Measurements from ENCODE around the gene FSTL5.
"Not testable (repeated sequence)": the region's sequence is repeated elsewhere in the genome, so short reads cannot be mapped to it uniquely, and the experiment has no call there.

FSTL5 gene

DNA sequence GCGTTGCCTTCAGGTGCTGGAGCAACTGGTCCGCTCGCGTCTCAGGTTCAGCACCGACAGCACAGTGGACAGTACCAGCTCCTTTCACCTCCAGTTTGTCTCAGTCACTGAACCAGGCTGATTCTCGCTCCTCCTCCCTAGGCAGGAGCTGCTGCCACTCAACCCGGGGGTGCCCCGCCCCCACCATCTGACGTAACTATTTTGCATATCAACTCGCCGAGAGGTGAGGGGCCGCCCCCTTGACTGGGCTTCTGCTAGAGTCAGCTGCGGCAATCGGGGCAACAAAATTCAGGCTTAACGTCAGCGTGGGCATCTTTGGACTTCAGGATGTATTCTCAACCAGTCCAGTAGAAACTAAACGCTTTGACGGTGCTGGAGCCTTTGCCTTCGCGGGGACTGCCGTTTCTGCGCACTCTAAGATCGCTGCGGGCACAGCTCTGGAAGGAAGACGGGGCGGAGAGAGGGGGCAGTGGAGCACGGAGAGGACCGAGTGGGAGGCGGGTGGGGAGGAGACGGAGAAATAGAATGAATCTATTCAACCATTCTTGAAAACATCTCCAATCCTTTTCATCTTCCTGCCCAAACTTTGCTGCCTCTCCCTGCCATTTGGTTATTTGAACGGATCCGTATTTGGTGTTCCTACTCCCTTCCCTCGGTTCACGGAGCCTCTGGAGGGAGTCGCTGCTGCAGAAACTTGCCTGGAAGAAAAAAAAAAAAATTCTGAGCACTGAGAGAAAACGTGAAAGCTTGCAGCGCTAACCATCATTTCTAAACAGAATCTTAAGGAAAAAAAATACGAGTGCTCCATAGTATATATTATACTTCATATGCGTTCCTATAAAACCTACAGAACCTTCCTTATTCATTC, at the start of gene FSTL5:
Gene FSTL5 (minus strand): TSS at position 109 of the 868 bp plus-strand sequence. CDS start 52,604 bp downstream, outside the sequence.
- peak; percentile 9 for DNase-seq (ENCODE audit: low spot score)

DNA sequence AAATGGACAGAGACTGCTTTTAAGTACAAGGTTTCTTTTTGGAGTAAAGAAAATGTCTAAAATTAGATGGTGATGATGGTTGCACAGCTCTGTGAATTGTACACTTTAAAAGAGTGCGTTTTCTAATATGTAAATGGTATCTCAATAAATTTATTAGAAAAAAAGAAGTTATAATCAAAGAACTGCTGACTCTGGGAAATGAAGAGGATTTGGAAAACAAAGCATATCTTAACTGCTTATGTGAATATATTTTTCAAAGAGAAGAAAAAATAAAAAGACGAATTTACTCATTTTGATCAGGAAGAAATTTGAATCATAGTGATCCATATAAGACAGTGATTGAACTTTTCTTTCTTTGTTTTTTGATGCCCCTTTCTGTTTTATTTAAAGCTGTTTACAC, 45.9 kb upstream of the FSTL5 start:
- DNase-seq (ENCODE audit: low spot score) = no peak

DNA sequence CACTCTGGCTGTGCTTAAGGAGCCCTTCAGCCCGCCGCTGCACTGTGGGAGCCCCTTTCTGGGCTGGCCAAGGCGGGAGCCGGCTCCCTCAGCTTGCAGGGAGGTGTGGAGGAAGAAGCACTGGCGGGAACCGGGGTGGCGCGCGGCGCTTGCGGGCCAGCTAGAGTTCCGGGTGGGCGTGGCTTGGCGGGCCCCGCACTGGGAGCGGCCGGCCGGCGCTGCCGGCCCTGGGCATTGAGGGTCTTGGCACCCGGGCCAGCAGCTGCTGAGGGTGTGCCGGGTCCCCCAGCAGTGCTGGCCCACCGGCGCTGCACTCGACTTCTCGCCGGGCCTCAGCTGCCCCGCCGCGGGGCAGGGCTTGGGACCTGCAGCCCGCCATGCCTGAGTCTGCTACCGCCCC, 39.7 kb upstream of the FSTL5 start:
- not testable (repeated sequence) for DNase-seq (ENCODE audit: low spot score)

DNA sequence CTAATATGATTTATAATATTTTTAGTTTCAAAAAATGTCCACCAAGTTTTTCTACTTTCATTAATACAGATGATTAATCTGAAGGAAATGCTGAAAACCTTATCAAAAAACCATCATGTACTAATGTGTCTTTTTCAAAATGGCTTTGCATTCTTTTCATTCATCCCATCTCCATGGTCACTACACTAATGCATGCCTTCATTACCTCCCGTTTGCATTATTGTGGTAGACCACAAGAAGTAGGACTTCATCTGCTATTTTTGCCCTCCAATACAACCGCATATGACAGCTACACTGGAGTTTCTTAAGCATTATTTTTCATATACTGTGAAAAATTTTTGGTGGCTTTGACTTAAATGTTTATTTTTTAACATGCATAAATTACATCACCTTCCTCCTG, 37.9 kb upstream of the FSTL5 start:
- DNase-seq (ENCODE audit: low spot score) = no peak

DNA sequence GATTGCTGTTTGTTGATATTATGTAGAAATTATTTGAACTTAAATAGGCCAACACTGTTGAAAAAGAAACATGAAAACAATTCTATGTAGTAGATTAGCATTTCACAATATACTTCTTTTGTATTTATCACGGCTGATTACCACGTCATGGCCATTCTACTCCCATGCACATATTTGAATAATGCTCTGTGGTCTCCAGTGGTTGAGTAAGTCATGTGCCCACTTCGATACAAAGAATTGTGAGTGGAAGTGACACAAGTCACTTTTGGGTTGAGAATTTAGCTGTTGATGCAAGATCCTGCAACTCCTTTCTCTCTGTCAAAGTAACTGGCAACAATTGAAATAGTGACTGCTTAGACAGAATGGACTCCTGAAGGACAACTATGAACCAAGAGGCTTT, 6.7 kb upstream of the FSTL5 start:
- DNase-seq (ENCODE audit: low spot score) = no peak

DNA sequence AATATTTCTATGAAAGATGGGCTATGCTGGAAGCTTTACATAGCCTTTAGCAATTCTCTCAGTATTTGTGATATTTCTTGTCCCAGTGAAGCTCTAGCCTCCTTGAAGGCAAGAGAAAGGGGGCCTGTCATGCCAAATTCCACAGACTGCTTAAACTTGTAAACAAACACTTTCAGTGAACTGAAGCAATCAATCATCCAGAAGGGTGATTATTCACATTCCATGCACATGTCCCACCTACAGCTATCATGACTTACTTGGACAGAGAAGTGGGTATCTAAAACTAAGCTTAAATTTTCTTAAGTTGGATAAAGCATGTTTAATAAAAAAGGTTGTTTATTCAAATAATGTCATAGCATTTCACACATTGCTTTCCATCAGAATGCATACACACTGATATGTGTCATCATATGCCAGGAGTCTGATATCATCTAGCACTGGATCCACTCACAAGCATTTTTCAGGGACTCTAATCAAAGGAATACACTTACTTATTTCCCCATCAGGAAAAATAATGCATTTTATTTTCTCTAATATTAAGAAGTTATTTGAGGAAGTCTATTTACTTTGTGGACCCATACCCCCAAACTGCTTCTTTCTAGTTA, 1.2 kb upstream of the FSTL5 start:
- no peak for DNase-seq (ENCODE audit: low spot score)

DNA sequence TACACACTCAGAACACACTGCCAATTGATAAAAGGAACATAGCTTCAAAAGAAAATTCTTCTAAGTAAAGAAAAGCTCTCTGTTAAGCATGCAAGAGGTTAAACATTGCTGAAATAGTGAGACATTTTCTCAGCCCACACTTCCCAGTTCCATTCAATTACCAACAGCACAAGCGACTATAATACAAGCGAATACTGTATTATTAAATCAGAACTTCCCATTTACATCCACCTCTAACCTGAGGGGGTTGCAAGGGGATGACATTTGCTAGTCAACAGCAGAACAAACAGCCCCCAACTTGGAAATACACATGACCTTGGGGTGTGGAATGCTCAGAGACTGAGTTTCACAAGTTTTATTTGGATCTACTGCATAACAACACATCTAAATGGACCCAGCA, 1.1 kb downstream of the FSTL5 start:
- DNase-seq (ENCODE audit: low spot score) = no peak

DNA sequence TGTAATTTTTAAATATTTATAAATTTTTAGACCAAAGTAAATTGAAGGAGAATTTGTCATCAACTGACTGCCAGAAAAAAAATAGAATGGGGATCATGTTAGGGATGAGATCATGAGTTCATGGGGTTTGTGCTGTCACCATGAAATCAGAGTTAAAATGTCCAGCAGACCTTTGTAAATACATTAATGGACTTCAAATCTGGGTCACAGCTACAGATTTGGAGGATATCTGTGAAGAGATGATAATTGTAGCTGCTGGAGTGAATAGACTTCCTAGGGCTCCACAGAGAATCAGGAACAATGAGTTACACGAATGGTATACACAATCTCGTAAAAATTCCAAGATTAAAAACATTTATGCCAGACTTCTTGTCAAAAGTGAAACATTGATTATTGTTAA, 6.6 kb downstream of the FSTL5 start:
- DNase-seq (ENCODE audit: low spot score) = no peak

DNA sequence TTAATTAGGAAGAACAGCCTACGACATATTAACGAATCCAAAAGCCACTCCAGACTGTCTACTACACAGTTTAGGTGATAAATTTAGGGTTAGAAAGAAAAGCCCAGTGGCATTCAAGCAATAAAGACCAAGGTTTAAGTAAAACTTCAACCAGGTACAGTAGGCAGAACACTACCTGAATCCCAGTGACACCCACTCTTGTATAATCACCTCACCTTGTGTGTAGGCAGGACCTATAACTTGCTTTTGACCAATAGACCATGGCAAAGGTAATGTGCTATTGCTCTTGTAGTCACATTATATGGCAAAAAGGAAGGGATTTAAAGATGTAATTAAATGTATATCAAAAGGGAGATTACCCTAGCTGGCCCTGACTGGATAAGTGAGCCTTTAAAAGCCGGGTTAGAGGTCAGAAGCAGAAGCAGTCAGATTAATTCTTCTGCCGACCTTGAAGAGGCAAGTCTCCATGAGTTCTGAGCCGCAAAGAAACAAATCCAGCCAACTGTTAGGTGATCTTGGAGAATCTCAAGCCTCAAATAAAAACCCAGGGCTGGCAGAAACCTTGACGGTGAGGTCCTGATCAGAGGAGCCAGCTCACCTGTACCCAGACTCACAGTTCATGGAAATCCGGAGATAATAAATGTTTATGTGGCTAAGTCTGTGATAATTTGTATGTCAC, 8.8 kb downstream of the FSTL5 start:
- DNase-seq (ENCODE audit: low spot score) = no peak

DNA sequence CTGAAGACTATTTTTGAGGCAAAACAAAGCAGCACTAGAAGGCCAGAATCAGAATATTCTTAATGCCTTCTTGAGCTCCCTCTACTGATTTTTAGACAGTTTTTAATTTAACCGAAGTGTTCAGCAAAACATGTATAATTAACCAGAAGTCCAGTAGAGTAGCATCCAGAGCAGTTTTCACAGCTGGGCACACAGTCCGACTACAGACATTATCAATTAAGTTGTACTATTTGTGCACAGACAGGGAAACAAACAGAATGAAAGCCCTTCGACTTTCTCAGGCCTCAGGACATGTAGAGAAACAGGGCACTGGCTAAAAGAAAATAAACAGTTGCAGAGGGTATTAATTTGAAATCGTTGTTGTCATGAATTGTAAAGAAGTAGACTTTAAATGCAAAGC, 11.9 kb downstream of the FSTL5 start:
- no peak for DNase-seq (ENCODE audit: low spot score)

DNA sequence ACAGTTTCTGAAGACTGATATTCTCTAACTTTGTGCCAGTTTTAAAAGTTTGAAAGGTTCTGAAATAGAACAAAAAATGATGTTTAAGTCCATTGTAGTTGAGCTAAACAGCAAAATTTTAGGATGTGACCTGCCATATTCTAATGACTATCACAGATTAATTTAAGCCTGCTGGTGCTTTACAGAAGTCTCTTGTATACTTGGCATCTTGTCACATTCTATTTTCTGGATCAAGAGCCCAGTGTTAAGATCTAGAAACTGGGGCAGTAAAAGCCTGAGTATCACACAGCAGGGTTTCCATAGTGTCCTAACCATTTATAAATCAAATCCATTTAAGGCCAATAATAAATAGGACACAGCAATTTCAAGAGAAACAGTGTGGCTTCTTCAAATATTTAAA, 12.4 kb downstream of the FSTL5 start:
- DNase-seq (ENCODE audit: low spot score) = no peak

DNA sequence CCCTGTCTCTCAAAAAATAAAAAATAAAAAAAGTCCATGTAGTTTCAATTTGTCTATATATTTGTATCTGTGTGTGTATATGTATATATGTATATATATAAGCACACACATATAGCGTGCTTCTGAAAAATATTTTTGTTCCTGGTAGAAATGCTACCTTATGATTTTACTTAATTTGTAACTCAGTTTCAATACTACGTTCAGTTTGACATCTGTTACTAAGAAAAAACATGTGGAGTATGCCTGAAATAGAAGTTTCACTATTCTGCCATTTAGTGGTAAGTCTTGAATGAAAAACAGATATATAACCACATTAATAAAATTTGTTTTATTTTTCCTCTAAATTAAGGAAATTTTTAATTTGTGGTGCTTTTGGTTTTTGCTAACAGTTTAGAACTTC, 14.2 kb downstream of the FSTL5 start:
- no peak for DNase-seq (ENCODE audit: low spot score)

DNA sequence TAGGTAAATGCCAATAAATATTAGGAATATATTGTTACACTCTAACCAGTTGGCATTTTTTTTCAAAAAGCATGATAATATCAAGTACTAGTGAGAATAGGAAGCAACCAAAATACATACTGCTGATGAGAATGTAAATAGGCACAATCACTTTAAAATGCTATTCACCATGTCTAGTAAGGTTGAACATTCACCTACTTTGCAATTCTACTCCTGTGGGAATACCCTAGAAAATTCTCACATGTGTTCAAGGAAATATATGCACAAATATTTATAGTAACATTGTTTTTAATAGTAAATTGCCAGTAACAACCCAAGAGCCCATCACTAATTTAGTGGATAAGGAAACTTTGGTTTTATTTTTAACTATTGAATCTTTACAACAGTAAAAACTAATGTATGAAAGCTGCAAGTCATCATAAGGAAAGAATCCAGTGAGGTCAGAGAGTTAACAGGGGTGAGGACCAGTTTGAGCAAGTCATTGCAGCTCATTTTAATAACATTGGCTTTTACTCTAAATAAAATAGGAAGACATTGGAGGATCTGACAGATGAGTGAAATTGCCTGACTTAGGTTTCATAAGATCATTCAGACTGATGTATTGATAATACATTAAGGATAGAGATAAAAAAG, 23.6 kb downstream of the FSTL5 start:
- DNase-seq (ENCODE audit: low spot score) = no peak

DNA sequence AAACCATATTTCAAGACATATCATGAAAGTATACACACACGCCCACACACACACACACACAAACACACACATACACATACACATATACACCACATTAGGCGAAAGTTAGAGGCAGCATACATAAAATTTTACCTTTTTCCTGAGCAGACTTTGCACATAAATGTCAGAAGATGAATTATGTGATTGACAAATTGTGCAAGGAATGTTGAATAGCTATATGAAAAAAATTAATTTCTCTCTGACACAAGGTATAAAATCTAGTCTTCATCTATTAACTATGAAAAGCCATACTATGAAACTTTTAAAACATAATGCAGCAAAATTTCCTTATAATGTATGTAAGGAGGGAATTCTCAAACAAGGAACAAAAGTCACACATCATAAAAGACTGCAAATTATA, 24.4 kb downstream of the FSTL5 start:
- no peak for DNase-seq (ENCODE audit: low spot score)

DNA sequence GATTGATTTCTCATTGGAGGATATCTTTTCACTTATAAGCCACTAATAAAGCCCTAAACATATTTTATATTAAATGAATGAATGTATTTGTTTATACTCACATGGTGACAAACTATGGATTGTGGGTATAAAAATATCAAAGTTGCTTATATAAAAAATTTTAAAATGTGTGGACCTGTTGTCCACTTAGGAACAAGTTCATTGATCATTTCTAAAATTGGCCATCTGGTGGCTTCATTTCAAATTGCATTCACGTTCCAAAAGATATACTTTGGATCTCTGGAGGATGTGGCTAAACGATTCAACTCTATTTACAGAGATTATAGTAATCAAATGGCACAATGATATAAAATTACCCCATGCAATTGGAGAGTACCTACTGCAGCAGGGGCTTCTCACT, 32.5 kb downstream of the FSTL5 start:
- DNase-seq (ENCODE audit: low spot score) = no peak

DNA sequence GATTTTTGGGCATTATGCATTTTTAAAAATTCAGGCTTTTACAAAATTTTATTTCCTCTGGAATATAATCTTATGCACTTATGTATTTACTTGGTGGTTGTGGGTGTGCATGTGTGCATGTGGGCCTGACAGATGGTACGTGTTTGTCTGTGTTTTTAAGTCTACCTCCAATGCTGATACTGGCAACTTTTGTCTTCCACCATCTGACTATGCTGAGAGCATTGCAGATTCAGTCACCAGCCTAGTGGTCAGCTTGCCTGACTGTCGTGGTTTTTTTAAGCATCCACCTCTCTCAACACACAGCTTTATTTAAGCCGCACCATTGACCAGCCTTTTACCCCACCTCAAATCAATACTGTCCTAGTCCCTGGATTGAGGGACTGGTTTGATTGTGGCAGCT, 37.1 kb downstream of the FSTL5 start:
- DNase-seq (ENCODE audit: low spot score) = no peak

DNA sequence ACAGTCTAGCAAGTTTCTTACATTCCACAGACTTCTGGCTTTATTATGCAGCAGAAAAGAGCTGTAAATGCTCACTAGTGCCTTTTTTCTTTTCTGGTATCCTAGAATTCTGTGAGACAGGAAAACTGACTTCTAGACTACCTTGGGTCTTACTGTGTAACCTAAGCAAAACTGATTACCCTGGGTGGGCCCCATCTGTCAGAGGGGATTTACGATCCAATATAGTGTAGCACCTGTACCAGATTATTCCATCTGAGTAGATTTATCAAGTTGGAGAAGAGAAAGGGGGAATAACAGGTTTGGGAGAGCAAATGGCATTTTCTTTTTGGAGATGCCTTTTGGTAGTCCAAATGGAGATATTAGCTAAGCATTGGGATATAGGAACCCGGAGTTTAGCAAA, 46.7 kb downstream of the FSTL5 start:
- DNase-seq (ENCODE audit: low spot score) = no peak

DNA sequence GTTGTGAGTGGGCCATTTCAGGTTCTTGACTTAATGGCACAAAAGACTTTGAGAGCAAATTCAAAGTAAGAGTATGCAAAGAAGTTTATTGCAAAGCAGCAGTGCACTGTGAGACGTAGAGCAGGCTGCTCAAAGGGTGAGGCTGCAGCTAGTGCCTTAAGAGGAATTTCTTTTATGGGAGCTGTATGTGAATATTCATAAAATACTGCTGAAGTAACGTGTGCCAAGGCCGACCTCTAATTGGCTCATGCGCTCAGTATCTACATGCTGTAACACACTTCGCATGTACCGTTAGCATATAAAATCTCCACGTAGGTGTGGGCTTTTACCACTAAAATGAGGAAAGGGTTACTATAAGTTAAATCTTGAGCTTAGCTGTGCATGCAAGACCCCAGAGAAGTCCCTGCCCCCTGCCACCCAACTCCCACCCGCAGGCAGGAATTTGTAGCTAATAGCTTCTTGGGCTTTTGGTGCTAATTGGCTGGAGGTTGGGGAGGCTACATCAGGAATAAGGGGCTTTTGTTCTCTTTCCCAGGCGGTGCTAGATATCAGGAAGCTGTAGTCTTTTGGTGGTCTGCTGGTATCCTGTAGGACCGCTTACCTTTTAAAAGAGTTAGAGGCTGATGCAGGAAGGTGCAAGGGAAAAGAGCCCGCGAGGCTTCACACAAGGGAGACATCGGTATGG, 47.6 kb downstream of the FSTL5 start:
- DNase-seq (ENCODE audit: low spot score) = no peak

DNA sequence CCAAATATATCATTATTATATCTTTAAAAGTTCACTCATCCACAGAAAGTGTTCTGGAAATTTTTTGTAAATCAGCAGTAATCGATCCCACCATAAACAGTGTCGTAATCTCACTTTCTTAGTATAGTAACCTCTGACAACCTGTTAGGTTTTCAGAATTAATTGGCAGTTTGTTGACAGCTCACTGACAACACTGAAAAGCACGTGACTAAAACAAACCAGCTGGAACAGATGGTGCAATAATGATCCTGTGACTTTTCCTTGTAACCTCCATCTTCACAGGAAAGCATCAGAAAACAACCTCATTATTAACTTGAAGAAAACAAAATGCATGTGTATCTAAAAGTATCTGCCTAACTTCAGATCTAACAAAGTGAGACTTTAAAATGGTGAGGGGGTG, 48.5 kb downstream of the FSTL5 start:
- DNase-seq (ENCODE audit: low spot score) = no peak

DNA sequence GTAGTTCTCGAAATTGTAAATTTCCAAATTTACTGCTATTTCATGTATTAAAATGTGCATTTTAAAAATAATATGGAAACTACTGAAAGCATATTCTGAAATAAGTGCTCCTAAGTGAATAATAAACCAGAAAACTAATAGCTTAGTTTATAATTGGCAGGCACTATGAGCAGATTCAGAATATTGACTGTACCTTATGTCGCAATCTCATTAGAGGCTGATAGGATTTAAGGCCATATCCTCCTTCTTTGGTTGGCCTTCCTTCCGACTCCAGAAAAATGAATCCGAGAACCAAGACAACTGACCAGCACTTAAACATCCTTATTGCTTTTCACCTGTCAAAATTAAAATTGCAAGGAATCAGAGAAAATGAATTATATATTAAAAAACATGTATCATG, 52.7 kb downstream of the FSTL5 start:
- DNase-seq (ENCODE audit: low spot score) = no peak

DNA sequence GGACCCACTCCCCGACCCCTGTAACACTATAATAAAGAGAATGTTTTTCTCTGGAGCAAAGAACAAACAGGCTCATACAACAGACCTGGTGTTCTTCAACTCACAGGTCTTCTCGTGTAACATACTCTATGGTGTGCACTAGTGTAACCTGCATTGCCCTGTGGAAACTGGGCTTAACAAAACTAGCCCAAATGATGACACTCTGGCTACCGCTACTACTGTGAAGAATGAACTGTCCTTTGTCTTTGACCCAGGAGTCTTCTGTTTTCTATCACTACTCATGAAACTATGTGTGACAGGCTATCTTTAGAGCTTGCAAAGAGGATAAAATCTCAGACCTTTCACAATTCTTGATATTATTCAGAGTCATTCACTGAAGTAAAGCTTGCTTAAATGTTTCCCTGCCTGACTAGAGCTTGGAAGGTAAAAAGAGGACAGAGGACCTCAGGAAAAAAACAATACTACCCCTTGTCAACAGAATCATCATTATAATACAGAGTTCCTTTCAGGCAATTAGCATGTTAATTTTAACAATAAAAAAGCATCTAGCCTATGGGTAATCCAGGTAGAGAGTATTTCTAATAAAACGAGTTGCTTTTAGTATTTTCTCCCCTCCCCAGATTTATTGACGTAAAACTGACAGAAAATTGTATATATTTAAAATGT, 59.2 kb downstream of the FSTL5 start:
- no peak for DNase-seq (ENCODE audit: low spot score)

DNA sequence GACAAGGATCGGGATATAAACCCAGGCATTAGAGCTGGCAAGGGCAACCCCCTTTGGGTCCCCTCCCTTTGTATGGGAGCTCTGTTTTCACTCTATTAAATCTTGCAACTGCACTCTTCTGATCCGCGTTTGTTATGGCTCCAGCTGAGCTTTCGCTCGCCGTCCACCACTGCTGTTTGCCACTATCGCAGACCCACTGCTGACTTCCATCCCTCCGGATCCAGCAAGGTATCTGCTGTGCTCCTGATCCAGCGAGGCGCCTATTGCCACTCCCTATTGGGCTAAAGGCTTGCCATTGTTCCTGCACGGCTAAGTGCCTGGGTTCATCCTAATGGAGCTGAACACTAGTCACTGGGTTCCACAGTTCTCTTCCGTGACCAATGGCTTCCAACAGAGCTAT, 59.9 kb downstream of the FSTL5 start:
- DNase-seq (ENCODE audit: low spot score) = not testable (repeated sequence)
